Measurements from ENCODE around the gene USB1.
"Not testable (repeated sequence)": the region's sequence is repeated elsewhere in the genome, so short reads cannot be mapped to it uniquely, and the experiment has no call there.

The USB1 gene

DNA sequence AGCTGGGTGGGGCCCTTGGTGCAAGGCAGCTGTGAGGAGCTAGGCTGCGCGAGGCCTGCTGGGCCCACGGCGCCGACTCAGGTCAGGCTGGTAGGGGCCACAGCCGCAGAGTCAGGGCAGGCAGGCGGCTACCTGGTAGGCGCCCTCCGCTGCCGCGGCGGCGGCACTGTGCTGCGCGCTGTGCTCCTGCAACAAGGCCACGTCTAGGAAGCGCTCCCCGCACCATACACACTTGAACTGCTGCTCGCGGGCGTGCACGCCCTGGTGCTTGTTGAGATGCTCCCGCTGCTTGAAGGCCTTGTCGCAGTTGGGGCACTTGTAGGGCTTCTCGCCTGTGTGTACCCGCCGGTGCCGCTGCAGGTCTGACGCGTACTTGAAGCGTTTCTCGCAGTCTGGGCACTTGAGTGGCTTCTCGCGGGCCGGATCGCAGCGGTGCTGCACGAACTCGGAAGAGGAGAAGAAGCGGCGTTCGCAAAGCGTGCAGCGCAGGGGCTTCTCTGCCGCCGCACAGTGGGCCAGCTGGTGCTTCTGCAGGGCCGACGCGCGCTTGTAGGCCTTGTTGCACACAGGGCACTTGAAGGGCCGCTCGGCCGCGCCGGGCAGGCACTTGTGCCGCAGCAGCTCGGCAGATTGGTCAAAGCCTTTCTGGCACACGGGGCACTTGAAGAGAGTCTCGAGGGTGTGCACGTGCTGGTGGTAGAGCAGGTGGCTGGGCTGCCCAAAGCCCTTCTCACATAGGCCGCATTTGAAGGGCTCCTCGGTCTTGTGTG, 4.6 kb upstream of the USB1 start:
- no peak for DNase-seq

DNA sequence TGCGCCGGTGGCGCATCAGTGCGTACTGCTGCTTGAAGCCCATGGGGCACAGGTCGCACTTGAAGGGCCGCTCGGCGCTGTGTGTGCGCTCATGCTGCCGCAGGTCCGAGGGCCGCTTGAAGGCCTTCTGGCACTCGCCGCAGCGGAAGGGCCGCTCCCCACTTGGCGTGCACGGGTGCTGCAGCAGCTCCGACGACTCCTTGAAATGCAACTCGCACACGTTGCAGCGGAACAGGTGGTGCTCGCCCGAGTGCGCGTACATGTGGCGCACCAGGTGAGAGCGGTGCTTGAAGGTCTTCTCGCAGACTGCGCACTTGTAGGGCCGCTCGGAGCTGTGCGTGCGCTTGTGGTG, 4.1 kb upstream of the USB1 start:
- DNase-seq, result no peak

DNA sequence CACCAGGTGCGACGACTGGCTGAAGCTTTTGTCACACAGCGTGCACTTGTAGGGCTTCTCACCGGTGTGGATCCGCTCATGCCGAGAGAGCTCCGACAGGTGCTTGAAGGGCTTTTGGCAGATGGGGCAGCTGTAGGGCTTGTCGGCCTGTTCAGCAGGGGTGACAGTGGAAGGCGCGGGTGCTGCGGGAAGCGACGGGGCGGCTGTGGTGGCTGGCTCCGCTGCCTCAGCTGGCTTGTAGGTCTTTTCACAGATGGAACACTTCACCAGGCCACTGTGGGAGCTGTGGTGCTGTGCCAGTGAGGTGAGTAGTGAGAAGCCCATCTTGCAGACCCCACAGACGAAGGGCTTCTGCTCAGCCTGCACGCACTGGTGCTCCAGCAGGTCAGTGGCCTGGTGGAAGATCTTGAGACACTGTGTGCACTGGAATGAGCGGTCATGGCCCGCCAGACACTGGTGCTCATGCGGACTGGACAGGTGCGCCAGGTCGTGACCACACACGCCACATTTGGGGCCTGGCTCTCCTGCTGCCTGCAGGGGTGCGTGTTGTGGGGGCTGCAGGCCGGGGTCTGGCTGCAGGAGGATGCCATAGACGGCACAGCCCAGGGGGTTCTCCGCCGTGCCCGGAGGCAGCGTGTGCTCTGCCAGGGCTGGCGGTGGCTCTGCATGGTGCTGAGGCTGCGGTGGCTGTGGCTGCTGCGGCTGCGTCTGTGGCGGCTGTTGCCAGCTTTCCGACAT, 3.5 kb upstream of the USB1 start:
- no peak for DNase-seq

DNA sequence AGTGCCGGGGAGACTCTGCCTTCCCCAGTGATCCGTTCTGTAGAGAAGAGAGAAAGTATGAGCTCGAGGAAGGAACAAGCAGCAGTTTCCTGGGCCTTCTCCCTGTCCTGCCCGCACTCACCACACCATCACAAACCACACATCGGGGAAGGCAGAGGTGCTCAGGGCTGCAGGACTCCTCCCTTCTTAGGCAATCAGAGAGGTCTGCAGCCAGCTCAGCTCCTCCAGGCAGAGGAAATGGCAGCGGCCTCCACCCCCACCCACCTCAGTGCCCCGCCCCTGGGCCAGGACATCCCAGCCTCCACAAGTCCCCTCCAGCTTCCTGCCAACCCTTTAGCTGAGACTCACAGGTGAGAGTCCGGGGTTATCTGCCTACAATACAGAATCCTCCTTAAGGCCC, 2.7 kb upstream of the USB1 start:
- DNase-seq, result no peak

DNA sequence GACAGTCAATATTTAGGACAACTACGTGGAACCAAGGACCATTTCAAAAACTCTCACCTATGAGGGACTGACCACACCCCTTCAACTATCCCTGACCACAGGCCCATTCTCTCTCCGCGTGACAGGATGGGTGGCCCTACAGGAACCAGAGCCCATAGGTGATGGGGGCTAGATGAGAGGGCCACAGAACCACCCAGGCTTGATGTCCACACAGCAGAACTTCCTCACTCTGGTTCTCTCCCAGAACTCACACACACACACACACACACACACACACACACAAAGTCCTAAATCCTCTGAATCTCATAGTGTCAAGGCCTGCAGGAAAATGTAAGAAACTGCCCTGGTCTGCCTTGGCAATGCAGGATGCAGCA, 2.2 kb upstream of the USB1 start:
- no peak for DNase-seq

DNA sequence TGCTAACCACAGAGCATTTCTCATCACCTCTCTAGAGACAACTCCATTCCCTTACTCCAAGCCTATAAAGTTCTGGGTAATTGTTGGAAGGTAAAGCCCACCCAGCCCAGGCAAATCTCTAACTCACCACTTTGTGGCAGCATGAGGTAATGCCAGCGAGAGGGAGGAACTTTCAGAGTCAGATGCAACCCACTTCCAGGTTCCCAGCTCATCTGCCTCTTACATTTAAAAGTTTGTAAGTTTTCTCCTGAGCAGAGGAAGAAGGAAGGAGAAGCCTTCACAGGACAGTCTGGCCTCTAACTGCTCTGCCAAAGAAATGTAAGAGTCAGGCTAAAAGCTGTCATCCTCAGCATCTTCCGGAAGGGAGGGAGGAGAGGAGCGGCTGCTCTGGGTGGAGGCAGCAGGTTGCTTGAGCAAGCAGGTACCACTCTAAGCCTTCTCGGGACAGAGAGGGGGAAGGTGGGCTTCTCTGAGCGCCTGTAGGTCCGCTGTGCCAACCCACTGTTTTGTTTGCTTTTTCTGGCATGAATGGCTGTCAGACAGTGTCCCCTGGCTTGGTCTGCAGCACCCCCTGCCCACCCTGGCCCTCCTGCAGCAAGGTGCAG, 1.7 kb upstream of the USB1 start:
- DNase-seq, result peak; percentile 73

DNA sequence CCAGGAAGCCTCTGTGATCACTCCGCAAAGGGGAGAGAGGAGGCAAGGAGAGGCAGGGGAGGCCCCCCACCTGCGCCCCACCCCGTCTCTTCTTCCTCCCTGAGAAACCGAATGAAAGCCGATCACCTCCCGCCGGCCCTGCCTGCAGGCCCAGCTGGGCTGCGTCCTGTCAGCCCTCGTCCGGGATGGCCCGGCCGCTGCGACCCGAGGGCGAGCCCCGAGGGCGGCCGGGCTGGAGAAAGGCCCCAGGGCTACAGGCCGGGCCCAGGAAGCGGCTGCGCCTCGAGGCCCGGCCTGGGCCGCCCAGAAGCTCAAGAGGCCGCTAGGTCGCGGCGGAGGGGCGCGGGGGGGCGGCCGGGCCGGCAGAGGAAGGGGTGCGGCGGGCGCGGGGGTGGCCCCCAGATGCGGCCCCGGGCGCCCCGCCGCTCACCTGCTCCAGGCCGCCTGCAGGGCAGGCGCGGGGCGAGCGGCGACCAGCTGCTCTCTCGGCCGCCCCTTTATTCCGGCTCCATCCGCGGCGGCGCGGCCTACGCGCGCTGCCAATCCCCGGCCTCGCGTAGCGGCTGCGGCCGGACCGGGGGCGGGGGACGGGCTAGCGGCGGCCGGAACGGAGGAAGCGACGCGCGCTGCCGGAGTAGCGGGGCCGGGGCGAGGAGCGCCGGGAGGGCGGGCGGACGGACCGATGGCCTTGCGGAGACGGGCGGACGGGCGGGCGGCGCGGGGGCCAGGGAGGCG, 1.1 kb upstream of the USB1 start, which contains the start of gene ZNF319:
TSS of gene ZNF319 (minus strand) at position 702 of the 735 bp plus-strand sequence. CDS start 2,407 bp downstream, outside the sequence.
- DNase-seq, result no peak

DNA sequence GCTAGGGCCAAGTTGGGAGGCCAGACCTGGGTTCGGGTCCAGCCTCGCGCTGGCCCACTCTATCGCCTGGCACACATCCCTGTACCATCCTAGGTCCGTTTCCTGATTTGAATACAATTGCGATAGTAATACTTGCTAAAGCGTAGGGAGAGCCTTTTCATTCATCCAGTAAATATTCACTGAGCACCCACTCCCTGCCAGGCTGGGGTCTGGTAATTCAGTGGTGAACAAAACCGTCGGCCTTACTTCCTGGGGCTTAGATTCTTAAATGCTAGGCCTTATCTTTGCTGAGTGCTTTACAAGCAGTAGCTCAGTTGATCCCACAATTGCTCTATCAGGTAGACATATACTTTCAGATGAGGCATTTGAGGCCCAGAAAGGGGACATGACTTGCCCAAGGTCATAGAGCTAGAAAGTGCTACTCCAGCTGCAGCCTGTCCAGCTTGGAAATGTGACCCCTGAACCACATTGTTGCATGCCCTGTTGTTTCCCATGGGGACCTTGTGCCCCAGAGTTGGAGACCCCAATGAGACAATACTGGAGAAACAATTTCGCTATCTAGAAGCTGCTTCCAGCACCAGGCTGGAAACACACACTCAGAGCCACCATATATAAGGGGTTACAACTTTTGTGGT, 691 bp downstream of the USB1 start:
- no peak for DNase-seq

DNA sequence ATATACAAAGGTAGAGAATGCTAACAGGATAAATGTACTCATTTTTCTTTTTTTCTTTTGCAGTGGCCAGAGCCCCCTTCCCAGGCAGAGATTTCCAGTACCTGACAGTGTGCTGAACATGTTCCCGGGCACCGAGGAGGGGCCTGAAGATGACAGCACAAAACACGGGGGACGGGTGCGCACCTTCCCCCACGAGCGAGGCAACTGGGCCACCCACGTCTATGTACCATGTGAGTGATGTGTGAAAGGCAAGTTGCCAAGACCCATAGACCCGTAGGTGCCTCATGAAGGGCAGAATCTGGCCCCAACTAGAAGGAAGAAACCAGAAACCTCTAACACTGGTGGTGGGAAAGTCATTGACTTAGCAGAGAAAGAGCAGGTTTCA, 1.2 kb downstream of the USB1 start:
- no peak for DNase-seq

DNA sequence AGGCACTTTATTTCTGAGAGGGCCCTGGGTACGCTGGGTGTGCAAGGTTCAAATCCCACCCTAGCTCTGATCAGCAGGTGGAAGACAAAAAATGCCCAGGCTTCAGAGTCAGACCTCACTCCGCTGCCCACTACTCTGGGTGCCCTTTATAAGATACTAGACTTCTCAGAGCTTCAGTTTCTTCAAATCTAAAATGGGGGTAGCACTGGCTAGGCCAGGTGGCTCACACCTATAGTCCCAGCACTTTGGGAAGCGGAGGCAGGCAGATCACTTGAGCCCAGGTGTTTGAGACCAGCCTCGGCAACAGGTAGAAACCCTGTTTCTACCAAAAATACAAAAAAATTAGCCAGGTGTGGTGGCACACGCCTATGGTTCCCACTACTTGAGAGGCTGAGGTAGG, 1.7 kb downstream of the USB1 start:
- no peak for DNase-seq

DNA sequence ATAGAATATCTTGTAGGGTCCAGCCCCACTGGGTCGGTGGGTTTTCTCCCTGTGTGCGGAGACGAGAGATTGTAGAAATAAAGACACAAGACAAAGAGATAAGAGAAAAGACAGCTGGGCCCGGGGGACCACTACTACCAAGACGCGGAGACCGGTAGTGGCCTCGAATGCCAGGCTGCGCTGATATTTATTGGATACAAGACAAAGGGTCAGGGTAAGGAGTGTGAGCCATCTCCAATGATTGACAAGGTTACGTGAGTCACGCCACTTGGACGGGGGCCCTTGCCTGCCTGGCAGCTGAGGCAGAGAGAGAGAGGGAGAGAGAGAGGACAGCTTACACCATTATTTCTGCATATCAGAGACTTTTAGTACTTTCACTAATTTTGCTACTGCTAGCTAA, 3.5 kb downstream of the USB1 start:
- not testable (repeated sequence) for DNase-seq

DNA sequence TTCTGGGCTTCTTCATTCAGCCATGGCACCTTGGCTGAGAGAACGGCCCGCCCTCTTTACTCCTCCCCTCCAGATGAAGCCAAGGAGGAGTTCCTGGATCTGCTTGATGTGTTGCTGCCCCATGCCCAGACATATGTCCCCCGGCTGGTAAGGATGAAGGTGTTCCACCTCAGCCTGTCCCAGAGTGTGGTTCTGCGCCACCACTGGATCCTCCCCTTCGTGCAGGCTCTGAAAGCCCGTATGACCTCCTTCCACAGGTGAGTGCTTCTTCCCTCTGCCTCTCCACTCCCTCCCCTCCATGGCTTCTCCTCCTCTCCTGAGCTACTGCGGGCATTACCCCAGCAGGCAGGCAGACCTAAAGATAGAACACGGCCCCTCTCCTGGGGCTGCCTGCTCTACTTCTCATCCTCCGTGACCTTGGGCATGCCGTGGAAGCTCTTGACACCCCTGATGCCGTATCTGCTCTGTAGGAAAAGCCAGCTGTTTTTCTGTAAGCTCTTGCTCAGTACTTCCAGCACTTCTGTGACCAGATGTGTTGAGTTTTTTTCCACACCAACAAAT, 8.7 kb downstream of the USB1 start:
- DNase-seq, result no peak

DNA sequence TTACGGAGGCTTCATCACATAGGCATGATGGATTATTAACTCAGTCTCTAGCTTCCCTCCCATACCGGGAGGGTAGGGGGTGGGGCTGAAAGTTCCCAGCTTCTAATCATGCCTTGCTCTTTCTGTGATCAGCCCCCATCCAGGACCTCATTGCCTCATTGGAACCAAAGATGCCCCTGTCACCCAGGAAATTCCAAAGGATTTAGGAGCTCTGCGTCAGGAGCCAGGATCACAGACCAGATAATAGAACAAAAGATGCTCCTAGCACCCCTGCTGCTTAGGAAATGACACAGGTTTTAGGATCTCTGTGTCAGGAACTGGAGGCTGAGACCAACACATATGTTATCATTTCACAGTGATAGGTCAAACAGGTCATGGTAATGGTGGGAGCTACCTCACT, 9.7 kb downstream of the USB1 start:
- DNase-seq, result no peak

DNA sequence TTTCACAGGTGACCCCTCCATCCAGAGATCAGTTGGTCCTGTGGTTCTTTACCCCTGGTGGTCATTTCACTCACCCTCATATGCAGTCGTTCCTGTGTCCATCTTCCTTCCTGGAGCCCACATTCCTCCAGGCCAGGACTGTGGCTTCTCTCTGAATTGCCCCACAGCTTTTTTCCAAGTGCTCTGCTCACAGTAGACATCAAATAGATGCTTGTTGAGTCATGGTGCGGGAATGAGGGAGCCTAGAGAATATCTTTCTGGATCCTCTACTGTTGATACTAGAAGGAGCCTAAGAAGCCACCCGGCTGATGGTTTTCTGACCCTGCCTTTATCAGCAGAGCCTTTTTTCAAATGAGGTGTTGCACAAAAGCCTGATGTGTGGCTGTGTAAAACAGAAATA, 10.4 kb downstream of the USB1 start:
- DNase-seq, result no peak

DNA sequence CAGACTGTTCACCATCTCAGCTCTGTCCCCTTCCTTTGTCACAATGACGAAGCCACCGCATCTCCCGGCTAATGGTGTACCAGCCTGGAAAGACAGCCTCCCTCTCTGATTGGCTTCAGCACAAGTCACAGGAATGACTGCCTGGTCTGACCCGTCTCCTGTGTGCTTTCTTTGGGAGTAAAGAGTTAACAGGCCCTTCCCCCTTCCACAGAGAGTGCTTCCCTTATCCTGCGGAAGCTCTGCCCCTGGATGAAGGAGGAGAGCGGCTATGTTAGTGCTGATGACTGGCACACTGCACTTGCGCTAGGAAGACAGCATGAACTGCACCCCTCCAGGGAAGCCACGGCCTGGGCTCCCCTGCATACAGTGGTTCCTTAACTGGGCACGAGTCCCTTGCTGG, 11.3 kb downstream of the USB1 start:
- no peak for DNase-seq

DNA sequence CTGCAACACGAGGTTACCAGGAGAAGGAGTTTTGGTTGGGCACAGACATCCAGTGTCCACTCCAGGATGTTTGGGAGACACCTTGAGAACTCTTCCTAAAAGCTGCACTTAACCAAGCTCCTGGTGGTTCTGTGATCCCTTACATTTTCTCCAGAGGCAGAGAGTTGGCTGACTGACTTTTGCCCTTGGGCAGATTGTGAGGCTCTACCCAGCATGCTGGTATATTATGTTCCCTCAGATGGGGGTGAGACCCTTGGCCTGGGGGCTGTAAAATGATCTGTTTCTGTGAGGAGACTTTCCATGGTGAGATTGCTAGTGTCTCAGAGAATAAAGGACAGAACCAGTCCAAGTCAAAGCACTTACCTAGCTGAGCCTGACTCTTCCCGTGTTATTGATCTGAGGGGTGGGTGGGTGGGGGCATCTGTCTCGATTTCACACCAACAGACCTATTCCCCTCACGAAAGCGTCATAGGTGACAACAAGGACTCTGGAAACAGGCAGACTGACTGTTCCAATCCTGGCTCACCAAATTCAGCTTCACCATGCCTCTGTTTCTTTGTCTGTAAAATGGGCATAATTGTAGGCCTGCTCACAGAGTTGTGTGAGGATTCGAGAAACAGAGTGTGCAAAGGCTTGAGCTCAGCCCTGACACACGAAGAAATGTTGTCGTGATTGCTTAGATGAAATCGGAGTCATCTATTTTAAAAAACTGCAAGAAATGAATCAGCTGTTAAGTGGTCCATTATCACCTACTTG, 12.2 kb downstream of the USB1 start:
- no peak for DNase-seq

DNA sequence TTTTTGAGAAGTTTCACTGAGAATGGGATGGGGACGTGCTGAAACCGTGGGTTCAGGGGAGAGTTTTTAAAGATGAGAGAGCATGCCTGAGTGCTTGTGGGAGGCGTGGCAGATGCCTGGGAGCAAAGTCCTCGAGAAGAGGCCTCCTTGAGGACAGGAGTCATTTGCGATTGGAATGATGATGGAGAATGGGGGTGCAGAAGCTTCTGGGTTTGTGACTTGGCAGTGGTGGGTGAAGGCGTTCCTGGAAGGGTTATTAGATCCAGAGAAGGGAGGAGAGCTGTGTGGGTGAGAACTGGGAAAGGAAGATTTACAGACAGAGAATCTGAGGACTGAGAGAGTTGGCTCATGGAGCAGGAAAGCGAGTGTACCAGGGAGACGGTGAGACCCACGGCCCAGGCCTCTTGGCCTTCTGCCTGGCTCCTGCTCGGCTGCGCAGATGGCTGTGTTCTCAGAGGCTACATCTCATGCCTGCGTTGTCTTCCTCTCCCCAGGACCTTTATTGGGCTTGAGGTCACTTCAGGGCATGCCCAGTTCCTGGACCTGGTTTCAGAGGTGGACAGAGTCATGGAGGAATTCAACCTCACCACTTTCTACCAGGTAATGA, 15.7 kb downstream of the USB1 start:
- no peak for DNase-seq

DNA sequence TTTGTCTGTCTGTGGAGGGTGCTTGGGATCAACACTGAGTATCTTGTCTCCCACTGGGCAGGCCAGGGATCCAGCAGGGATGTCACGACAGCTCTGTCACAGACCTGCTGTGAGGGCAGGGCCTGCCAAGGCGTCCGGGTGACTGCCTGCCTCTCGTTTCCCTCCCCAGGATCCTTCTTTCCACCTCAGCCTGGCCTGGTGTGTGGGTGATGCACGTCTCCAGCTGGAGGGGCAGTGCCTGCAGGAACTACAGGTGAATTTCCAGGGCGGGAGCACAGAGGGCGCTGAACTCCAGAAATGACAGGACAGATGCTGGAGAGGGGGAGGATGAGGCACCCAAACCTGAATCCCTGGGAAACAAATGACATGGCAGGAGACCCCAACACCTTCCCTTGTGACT, 17.6 kb downstream of the USB1 start:
- no peak for DNase-seq

DNA sequence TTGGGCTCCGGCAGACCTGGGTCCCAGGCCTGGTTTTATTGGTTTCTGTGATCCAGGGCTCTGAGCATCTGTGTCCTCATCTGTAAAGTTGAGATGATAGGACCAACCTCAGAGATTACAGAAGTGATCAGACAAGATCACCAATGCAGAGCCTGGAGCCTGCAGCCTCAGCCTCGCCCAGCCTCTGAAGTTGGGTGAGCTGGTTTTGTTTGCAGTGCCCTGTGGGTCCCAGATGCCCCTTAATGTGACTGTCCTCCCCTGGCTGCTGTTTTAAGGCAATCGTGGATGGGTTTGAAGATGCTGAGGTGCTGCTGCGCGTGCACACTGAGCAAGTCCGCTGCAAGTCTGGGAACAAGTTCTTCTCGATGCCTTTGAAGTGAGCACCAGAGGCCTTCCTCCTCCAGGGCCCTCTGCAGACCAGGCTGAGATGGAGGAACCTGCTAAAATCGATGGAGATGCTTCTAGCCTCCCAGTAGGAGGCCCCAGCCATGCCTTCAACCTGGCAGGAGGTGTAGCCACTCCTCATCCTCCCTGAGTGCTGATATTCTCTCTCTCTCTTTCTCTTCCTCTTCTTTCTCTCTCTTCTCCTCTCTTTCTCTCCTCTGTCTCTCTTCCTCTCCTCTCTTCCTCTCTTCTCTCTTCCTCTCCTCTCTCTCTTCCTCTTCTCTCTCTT, 18.8 kb downstream of the USB1 start:
- DNase-seq, result no peak

DNA sequence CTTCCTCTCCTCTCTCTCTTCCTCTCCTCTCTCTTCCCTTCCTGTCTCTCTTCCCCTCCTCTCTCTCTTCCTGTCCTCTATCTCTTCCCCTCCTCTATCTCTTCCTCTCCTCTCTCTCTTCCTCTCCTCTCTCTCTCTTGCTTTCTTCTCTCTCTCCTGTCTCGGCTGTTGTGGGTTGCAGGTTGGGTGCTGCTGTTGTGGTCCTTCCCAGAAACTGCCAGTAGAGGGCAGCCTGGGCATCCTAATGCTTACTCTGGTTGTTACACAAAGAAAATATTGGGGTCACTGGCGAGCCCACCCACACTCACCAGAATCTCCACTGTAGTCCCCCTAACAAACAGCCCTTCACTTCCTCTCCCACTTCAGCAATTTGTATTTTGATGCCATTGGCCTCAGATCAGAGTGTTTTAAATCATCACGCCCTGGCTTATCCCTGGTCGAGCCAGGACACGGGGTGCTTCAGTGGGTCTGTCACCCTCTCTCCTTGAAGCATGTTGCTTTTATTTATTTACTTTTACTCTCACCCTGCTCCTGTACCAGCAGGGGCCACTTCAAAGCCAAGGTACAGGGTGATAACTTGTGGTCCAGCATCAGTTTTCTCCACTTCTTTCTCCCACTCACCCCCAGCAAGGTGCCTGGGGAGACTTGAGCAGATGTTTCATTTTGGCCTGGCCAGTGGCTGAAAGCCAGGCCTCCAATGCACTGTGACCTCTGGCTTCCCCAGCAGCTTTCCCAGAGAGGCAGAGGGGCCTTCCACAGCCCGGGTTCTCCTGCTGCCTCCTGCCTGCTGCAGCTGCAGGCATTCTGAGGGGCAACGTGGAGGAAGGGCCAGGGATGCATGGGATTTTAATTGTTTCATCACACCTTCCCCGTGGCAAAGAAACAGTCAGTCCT, 19.7 kb downstream of the USB1 start:
- peak; percentile 58 for DNase-seq
